Heart left ventricle (tissue), 16 donors: ENCODE measurements around the gene CCL19. TPM values are rescaled to one million over a fixed set of nuclear protein-coding genes. Genes with fewer than 3 reads are reported as not detected.

ENCODE experiments used
- ATAC-seq, 4 donors: fragments of 200-7000 bp; cut with Tn5 transposase; one replicate each; pipeline ENCODE4 v1.9.1; 2020 to 2022; ENCODE audit warnings: moderate library complexity in 4 of 4, mild to moderate bottlenecking in 3 of 4, moderate number of reproducible peaks in 1 of 4
- DNase-seq, 5 donors: peaks; one replicate each; pipeline ENCODE4 v3.0.0-alpha.2; 2020
- H3K27ac ChIP-seq, 12 donors: fragments of 200-600 bp; sonication (generic) in 4 of 12; one replicate each; pipeline versions ENCODE4 v1.5.0 to v1.8.0; 2016 to 2022; ENCODE audit warnings: mild to moderate bottlenecking in 2 of 12
- H3K27me3 ChIP-seq, 9 donors: fragments of 200-600 bp; sonication (generic) in 2 of 9; one replicate each; pipeline versions ENCODE4 v1.5.1 to v1.8.0; 2016 to 2022; ENCODE audit warnings: mild to moderate bottlenecking in 3 of 9
- H3K36me3 ChIP-seq, 9 donors: fragments of 200-600 bp; sonication (generic) in 2 of 9; one replicate each; pipeline versions ENCODE4 v1.5.0 to v1.8.0; 2018 to 2022; ENCODE audit warnings: mild to moderate bottlenecking in 2 of 9
- H3K4me1 ChIP-seq, 12 donors: fragments of 200-600 bp; sonication (generic) in 4 of 12; one replicate each; pipeline versions ENCODE4 v1.5.0 to v1.8.0; 2016 to 2022; ENCODE audit warnings: mild to moderate bottlenecking in 3 of 12
- H3K4me3 ChIP-seq, 12 donors: fragments of 200-600 bp; sonication (generic) in 4 of 12; one replicate each; pipeline versions ENCODE4 v1.5.0 to v1.8.0; 2017 to 2022; ENCODE audit warnings: mild to moderate bottlenecking in 9 of 12, moderate library complexity in 4 of 12
- H3K9me3 ChIP-seq, 12 donors: fragments of 200-600 bp; sonication (generic) in 4 of 12; one replicate each; pipeline versions ENCODE4 v1.5.0 to v1.8.0; 2016 to 2022; ENCODE audit warnings: mild to moderate bottlenecking in 1 of 12
- POLR2A ChIP-seq, 2 donors: fragments of 450-650 bp; IDR thresholded peaks; one replicate each; pipeline ENCODE4 v1.6.1; 2017; ENCODE audit warnings: antibody characterized with exemption in 2 of 2, mild to moderate bottlenecking in 2 of 2, moderate library complexity in 2 of 2
- WGBS, 4 donors: extraction: QIAGEN DNeasy Blood & Tissue Kit in 2 of 4; methylation state at CpG; one replicate each; pipeline versions ENCODE4 v1.1.5 to v1.1.7; 2013 to 2018; 5-methylcytosine and 5-hydroxymethylcytosine counted together
- intact Hi-C, 10 donors: fragments of 100-400 bp; cut with DNase I; formaldehyde crosslinking; loops; one replicate each; pipeline versions ENCODE4 v1.11.1 to v1.14.2; 2022
- polyA plus RNA-seq, 2 donors: library from polyadenylated mRNA; stranded (reverse); fragments of 200-250 nt; gene quantifications; one replicate each; pipeline ENCODE4 v1.2.3, GENCODE V29; 2013
- total RNA-seq, 9 donors: library from RNA; depleted of rRNA in 2 of 9; stranded (reverse); fragments of >200 nt in 2 of 9; fragmentation: NEBNext Ultra II Directional in 3 of 9; extraction: Animal tissue kit (Norgen Biotek cat#: 25700) in 3 of 9; gene quantifications; one replicate each; pipeline versions ENCODE4 v1.1.0 to v1.2.4, GENCODE V29; 2016 to 2023
- TF ChIP-seq, protein P1 (sequence below), 12 donors: fragments of 200-600 bp; sonication (generic) in 4 of 12; IDR thresholded peaks; one replicate each; pipeline versions ENCODE4 v1.5.0 to v1.8.0; 2018 to 2022; ENCODE audit warnings: antibody characterized with exemption in 12 of 12, mild to moderate bottlenecking in 5 of 12
- donor health status: ischemic (EF 13 %, LVEDD 7.1; RV severe dilation, severe dysfunction).
- donor health status: healthy with polysubstance abuse.
- donor health status: DM: no; HTN: yes; CAD: no.
- donor health status: DM: no; HTN: no; CAD: no.
- donor health status: ischemic (EF 25% LVEDD 6.9; RV normal size, moderate dysfunction).
- donor health status: ischemic (EF 25% LVEDD 5.7; RV mildly dilated, moderate dysfunction).
- donor health status: healthy.
- donor health status: DM: yes; HTN: yes; CAD: no.
- donor health status: ischemic (EF 35%, LVEDD 5.7; RV mildly dilated, moderate dysfunction).
- donor health status: nonischemic (EF 11% LVEDD 7.7; RV severe dilation, severe dysfunction).
- donor health status: DM: yes; HTN: yes; CAD: no.
- donor health status: PGD.
- donor health status: ischemic (EF 29% LVEDD 5.4; RV normal size, mild dysfunction).
- donor health status: nonischemic (EF 23%, LVEDD 6.1; RV moderate dilation, normal function).

Gene CCL19
- total and polyA plus RNA-seq, 11 donors, result 0.46 to 25.7 (median 1.3) TPM; not detected in 5

DNA sequence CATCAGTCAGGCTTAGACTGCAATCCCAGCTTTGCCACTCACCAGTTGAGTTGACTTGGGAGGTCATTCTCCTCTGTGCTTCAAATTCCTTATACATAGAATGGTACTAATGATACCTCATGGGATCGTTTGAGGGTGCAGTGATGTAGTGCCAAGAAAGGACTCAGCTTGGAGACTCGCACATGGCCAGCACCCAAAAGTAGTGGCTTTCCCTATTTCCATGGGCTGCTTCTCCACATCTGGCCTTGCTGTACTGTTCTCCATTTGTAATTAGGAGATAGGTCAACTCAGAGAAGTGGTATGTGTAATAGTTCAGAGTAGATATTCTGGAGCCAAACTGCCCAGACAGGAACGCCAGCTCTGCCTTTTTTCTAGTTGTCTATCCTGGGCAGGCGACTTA, 5.5 kb downstream of the CCL19 start:
- no peak for ATAC-seq
- 81 to 96% (median 83%) methylated on average over 3 to 4 of the region's 4 CpGs for WGBS, 4 donors
- H3K27ac ChIP-seq, result peak overlapping the region in 1 of 12 donors; percentile 67
- no peaks in the 10 kb centered on the region for H3K9me3 ChIP-seq
- no peaks in the 10 kb centered on the region for H3K27me3 ChIP-seq
- intact Hi-C loops, result no loop called here
- H3K4me1 ChIP-seq, result peaks cover 0 to 23% (median 0%) of the 10 kb centered on the region in 12 donors
- no peak overlapping the region for H3K4me3 ChIP-seq
- no peak for TF ChIP-seq POLR2A (IDR thresholded peaks at IDR 0.05)
- TF ChIP-seq, protein P1, sequence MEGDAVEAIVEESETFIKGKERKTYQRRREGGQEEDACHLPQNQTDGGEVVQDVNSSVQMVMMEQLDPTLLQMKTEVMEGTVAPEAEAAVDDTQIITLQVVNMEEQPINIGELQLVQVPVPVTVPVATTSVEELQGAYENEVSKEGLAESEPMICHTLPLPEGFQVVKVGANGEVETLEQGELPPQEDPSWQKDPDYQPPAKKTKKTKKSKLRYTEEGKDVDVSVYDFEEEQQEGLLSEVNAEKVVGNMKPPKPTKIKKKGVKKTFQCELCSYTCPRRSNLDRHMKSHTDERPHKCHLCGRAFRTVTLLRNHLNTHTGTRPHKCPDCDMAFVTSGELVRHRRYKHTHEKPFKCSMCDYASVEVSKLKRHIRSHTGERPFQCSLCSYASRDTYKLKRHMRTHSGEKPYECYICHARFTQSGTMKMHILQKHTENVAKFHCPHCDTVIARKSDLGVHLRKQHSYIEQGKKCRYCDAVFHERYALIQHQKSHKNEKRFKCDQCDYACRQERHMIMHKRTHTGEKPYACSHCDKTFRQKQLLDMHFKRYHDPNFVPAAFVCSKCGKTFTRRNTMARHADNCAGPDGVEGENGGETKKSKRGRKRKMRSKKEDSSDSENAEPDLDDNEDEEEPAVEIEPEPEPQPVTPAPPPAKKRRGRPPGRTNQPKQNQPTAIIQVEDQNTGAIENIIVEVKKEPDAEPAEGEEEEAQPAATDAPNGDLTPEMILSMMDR (IDR thresholded peaks at IDR 0.05), result no peak
- DNase-seq, result no peak
- peaks cover 0 to 3% (median 0%) of the 10 kb centered on the region in 9 donors for H3K36me3 ChIP-seq

DNA sequence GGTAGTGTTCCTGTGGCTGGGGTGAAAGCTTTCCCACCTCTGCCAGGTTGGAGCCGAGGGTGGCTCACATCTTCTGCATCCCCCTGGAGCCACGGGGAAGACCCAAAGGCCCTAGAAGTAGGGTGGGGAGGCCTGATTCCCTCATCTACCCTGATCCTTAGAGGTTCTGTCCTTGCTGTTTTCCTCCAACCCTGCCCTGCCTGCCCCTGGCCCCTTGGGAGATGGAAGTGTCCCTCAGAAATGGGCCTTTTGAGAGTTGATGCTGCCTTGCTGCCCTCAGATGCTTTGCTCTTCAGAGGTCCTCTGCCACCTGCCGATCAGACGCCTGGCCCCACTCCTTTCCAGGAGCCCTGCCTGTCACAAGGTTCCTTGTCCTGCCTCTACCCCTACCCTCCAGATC, 6.3 kb downstream of the CCL19 start:
- Histone ChIP-seq H3K27me3 (no peaks in the 10 kb centered on the region), H3K36me3 (peaks cover 0 to 3% (median 0%) of the 10 kb centered on the region in 9 donors), H3K4me3 (no peak overlapping the region), H3K27ac (no peak overlapping the region), H3K9me3 (no peaks in the 10 kb centered on the region), H3K4me1 (peaks cover 0 to 22% (median 0%) of the 10 kb centered on the region in 12 donors)
- 88 to 100% (median 94%) methylated on average over 4 of the region's 4 CpGs for WGBS, 4 donors
- no peak for DNase-seq
- intact Hi-C loops, result no loop called here
- TF ChIP-seq, protein P1 (IDR thresholded peaks at IDR 0.05), result no peak
- no peak for TF ChIP-seq POLR2A (IDR thresholded peaks at IDR 0.05)
- no peak for ATAC-seq

DNA sequence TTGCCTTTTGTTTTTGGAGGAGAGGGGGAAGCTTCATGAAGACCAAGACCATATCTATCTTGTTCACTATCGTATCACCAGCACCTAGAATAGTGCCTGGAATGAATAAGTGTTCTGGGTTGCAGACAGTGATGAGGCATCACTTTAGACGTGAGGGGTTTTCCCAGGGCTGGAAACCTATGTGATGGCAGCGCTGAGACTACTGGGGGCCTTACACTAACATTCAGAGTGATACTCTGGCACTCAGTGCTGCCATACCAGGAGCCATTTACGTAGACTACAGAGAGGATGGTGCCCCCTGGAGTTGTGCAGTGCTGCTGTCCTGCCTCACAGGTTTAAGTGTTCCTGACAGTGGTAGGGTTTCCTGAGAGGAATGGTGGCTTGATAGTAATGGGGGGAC, 6.9 kb downstream of the CCL19 start:
- DNase-seq (no peak), ATAC-seq (no peak)
- TF ChIP-seq POLR2A (IDR thresholded peaks at IDR 0.05), result no peak
- TF ChIP-seq, protein P1 (IDR thresholded peaks at IDR 0.05), result no peak
- no peaks in the 10 kb centered on the region for H3K27me3 ChIP-seq
- peaks cover 0 to 22% (median 0%) of the 10 kb centered on the region in 12 donors for H3K4me1 ChIP-seq
- no peaks in the 10 kb centered on the region for H3K9me3 ChIP-seq
- H3K27ac ChIP-seq, result no peak overlapping the region
- peaks cover 0 to 3% (median 0%) of the 10 kb centered on the region in 9 donors for H3K36me3 ChIP-seq
- intact Hi-C loops, result no loop called here
- 84 to 94% (median 92%) methylated on average over 4 of the region's 4 CpGs for WGBS, 4 donors
- no peak overlapping the region for H3K4me3 ChIP-seq

DNA sequence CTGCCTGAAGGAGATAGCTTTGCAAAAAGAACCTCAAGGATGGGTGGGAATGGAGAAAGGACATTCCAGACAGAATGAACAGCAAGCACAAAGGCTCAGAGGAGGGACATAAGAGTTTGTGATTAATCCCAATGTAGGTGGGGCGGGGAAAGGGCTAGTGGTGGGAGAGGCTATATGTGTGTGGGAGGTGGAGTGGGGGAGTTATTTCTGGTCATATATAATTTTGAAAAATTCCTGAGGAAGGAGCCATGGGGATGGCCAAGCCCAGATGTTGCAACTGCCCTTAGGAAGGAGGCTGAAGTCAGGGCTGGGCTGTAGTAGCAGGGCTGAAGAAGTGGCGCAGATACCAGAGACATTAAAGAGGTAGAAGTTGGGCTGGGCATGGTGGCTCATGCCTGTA, 15.2 kb downstream of the CCL19 start:
- Histone ChIP-seq H3K27ac (no peak overlapping the region), H3K4me1 (no peaks in the 10 kb centered on the region), H3K27me3 (no peaks in the 10 kb centered on the region), H3K9me3 (no peaks in the 10 kb centered on the region), H3K4me3 (no peak overlapping the region), H3K36me3 (no peaks in the 10 kb centered on the region)
- TF ChIP-seq, protein P1 (IDR thresholded peaks at IDR 0.05), result no peak
- TF ChIP-seq POLR2A (IDR thresholded peaks at IDR 0.05), result no peak
- no peak for ATAC-seq
- intact Hi-C loops, result no loop called here
- WGBS, 4 donors, result 96 to 100% (median 98%) methylated on average over 2 of the region's 2 CpGs
- DNase-seq, result no peak
